Epithelial cell of proximal tubule (primary cell): ENCODE results near the gene RGS6. TPM values are rescaled to one million over a fixed set of nuclear protein-coding genes. Genes with fewer than 3 reads are reported as not detected.

Experiments used
- DNase-seq: peaks from one replicate; pipeline ENCODE4 v3.0.0-alpha.2; 2011; ENCODE audit warnings: low read depth
- H3K4me3 ChIP-seq: 2 replicates; pipeline ENCODE4 v1.5.1; 2011; ENCODE audit warnings: low read depth, mild to moderate bottlenecking, low read length
- total RNA-seq: library from RNA; depleted of rRNA; stranded (reverse); fragments of >200 nt; gene quantifications from 2 replicates; pipeline ENCODE4 v1.2.3, GENCODE V29; 2015
- TF ChIP-seq, protein P1 (sequence below): conservative IDR thresholded peaks from 2 replicates; pipeline ENCODE4 v1.5.1; 2012; ENCODE audit warnings: low read depth, mild to moderate bottlenecking, low read length

The RGS6 gene
- total RNA-seq, 1 donor from 2014 or later = not detected

DNA sequence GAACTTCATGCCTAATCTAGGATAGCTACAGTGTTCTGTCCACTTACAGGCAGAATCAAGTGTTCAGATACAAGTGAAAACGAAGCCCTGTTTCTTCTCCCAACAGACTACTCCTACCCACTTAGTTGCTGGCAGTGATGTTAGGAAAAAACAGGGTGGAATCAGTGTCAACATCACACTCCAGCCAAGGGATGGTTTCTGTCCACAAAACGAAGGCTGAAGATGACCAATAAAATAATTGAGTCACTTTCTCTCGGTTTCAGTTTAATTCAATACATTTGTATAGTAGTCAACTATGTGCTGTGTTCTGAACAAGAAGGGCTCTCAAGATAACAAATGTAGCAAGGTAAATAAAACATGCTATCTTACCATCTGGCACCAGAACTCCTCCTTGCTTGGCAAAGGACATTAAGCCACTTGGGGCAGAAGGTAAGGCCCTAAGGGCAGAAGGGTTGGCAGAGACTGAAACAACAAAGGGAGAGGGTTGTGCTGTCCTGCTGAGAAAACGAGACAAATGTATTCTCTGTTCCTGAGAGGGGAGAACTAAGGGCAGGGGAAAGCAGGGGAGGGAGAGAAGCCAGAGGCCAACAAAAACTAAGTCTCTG is 568.1 kb downstream of the RGS6 start:
- no peak for DNase-seq
- TF ChIP-seq, protein P1, sequence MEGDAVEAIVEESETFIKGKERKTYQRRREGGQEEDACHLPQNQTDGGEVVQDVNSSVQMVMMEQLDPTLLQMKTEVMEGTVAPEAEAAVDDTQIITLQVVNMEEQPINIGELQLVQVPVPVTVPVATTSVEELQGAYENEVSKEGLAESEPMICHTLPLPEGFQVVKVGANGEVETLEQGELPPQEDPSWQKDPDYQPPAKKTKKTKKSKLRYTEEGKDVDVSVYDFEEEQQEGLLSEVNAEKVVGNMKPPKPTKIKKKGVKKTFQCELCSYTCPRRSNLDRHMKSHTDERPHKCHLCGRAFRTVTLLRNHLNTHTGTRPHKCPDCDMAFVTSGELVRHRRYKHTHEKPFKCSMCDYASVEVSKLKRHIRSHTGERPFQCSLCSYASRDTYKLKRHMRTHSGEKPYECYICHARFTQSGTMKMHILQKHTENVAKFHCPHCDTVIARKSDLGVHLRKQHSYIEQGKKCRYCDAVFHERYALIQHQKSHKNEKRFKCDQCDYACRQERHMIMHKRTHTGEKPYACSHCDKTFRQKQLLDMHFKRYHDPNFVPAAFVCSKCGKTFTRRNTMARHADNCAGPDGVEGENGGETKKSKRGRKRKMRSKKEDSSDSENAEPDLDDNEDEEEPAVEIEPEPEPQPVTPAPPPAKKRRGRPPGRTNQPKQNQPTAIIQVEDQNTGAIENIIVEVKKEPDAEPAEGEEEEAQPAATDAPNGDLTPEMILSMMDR = no peak

DNA sequence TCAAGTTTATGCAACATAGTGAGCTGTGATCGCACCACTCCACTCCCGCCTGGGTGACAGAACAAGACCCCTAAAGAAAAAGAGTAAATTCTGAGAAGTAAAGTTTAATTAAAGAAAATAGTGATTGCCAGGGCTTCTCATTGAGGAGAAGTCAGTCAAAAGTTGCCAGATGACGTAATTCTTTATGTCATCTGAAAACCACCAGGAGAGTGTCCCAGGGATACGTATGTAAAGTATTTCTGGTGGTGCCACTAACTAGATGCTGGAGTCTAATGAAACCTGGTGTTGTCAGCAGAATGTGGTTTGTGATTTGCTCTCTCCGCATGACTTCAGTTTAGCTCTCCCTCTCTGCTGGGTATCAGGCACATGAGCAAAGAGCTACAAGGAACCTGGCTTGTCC is 569.2 kb downstream of the RGS6 start:
- TF ChIP-seq, protein P1 = no peak
- DNase-seq = no peak
- H3K4me3 ChIP-seq = no peak overlapping the region

More for the DNA sequence above, 568.1 kb downstream of the RGS6 start:
- H3K4me3 ChIP-seq = no peak overlapping the region

DNA sequence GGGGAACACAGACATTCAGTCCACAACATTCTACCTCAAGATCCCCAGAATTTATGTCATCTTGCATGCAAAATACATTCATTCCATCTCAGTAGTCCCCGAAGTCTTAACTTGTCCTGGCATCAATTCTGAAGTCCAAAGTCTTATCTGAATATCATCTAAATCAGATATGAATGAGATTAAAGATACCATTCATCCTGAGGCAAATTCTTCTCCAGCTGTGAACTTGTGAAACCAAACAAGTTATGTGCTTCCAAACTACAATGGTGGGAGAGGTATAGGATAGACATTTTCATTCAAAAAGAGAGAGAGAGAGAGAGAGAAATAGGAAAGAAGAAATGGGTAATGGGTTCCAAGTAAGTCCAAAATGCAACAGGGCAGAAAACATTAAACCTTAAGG is 571.0 kb downstream of the RGS6 start:
- TF ChIP-seq, protein P1 = no peak
- DNase-seq = no peak
- no peak overlapping the region for H3K4me3 ChIP-seq

DNA sequence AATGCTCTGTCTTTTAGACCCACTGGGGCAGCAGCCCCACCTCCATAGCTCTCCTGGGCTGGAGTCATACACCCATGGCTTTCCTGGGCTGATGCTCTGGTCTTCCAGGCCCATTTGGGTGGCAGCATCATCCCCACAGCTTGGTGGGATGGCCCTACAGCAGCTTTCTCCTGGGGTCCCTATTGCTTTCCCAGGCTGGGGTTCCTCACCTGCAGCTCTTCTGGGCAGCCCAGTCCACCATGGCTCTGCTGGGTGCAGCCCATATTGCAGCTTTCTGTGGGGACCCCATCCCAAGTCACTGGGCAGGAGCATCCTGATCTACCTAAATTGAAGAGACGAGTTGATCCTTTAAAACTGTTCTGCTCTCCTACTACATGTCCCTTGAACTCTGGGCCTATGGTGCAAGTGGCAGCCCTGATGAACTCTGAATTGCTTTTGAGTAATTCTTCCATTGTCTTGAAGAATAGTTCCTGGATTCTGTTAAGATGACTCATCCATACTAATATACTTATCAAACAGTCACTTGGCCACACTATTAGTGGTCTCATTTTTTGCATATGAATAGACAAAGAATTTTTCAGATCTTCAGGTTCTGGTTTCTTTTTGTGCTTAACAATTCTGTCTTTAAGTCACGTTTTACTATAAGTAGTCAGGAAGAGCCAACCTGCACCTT is 571.6 kb downstream of the RGS6 start:
- TF ChIP-seq, protein P1 = no peak
- no peak for DNase-seq
- H3K4me3 ChIP-seq = no peak overlapping the region

DNA sequence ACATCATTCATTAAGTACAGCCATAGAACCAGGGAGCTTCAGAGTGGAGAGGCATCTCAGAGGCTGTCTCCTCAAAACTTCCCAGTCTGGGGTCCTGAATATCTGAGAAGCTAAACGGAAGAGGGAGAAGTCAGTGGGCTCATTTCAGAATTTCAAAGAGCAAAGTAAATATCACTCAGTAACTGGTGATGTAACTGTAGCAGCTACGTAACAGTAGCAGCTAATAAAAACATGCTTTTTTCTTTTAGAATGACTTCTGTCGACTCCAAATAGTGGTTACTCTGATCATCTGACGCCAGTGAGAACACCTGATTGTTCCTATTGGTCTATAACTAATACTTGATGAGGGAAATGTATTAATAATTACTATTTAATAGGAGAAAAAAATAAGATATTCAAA is 578.3 kb downstream of the RGS6 start:
- TF ChIP-seq, protein P1 = no peak
- H3K4me3 ChIP-seq = no peak overlapping the region
- no peak for DNase-seq

DNA sequence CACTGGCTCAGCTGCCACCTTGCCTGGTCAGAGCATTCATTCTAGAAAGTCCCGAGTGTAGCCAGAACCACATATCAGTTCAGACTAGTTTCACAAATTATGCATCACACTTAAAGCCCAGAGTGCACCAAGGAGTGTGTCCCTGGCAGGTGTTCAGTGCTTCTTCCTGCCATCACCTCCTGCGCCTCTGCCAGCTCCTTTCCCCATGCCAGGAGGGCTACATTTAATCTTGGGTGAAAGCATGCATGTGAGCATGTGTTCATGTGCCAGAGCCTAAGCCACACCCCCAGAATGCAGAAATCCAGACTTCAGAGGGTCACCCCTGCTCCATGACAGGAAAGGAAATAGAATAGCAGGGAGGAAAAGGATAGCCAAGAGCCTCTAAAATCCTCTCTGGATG is 580.1 kb downstream of the RGS6 start:
- DNase-seq = no peak
- TF ChIP-seq, protein P1 = no peak

DNA sequence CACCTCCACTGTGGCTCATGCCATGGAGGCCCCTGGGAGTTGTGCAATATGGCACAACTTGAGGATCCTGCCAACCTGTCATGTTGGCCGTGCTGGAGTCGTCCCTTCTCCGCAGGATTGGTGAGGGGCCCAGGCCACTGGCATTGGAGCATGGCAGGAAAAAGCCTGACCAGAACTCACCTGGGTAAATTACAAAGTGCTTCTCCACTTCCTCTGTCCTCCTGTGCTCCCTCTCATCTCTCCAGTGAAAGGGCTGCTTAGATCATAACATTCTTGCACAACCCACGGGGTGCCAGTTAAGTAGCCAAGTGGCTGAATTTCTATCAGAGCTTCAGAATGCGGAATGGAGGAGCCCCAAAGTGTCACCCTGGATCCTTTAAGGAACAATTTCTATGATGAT is 580.7 kb downstream of the RGS6 start:
- H3K4me3 ChIP-seq = no peak overlapping the region
- no peak for DNase-seq
- TF ChIP-seq, protein P1 = no peak

More for the DNA sequence above, 580.1 kb downstream of the RGS6 start:
- no peak overlapping the region for H3K4me3 ChIP-seq
